ENCODE data around the gene NOL12. TPM values are rescaled to one million over a fixed set of nuclear protein-coding genes. Genes with fewer than 3 reads are reported as not detected.

Gene NOL12
- total RNA-seq (10 to 100 TPM; 47.9 to 48.6 TPM), polyA plus RNA-seq (10 to 100 TPM; 35.0 to 46.4 (median 43.8) TPM), total RNA-seq (2.5 to 6.6 (median 5.0) reads per million in 6 experiments)

GRCh38 chr22:37686002-37686982, at the start of gene NOL12:
NOL12 (plus strand) TSS chr22:37686343; CDS start chr22:37686393, 50 bp downstream.
- Mint-ChIP-seq H3K36me3 (peaks cover 0 to 33% (median 18%) of the 10 kb centered on the region in 3 donors), H3K27me3 (no peaks in the 10 kb centered on the region), H3K4me1 (peaks cover 14 to 36% (median 34%) of the 10 kb centered on the region in 4 donors), H3K9me3 (no peaks in the 10 kb centered on the region), H3K27ac (peak within 1 kb of the TSS; percentile 92 to 99 (median 98)), H3K4me3 (peak within 1 kb of the TSS; percentile 88 to 98 (median 94))
- ATAC-seq = peak; percentile 91 to 92
- DNase-seq = peak; percentile 55 to 86 (median 73)
- POLR2A ChIA-PET = interaction anchor here (0.6 to 66.7 kb wide), 7 partner anchors 10 to 125 kb away, joined by 3 to 2283 read pairs (median 4); partner anchors contain the start of genes GGA1, LGALS1, PDXP and SH3BP1

GRCh38 chr22:37636949-37637273, 49.2 kb upstream of the NOL12 start:
- H3K27me3 Mint-ChIP-seq = no peaks in the 10 kb centered on the region
- POLR2A ChIA-PET = interaction anchor here (0.5 to 66.7 kb wide), 5 partner anchors 3 to 562 kb away, joined by 3 to 2283 read pairs (median 6); partner anchors contain the start of genes GGA1, LGALS1, NOL12 and PDXP
- peaks cover 31 to 80% (median 72%) of the 10 kb centered on the region in 4 donors for H3K4me1 Mint-ChIP-seq

GRCh38 chr22:37638391-37639069, 47.6 kb upstream of the NOL12 start:
- H3K36me3 Mint-ChIP-seq = peaks cover 0 to 26% (median 4%) of the 10 kb centered on the region in 3 donors
- peaks cover 31 to 82% (median 73%) of the 10 kb centered on the region in 4 donors for H3K4me1 Mint-ChIP-seq
- DNase-seq = peak in 4 of 10 donors; percentile 9 to 51 (median 36)
- peak; percentile 22 to 29 for ATAC-seq
- POLR2A ChIA-PET = interaction anchor here (0.8 to 66.7 kb wide), 3 partner anchors 5 to 181 kb away, joined by 3 to 2283 read pairs (median 2283); partner anchors contain the start of genes GGA1, LGALS1, NOL12 and PDXP
- no peaks in the 10 kb centered on the region for H3K9me3 Mint-ChIP-seq
- H3K4me3 Mint-ChIP-seq = peak overlapping the region; percentile 87 to 100 (median 98)
- H3K27ac Mint-ChIP-seq = peak overlapping the region; percentile 71 to 97 (median 93)
- no peaks in the 10 kb centered on the region for H3K27me3 Mint-ChIP-seq

More at GRCh38 chr22:37636949-37637273, 49.2 kb upstream of the NOL12 start:
- peak overlapping the region; percentile 76 to 97 (median 93) for H3K27ac Mint-ChIP-seq
- ATAC-seq (no peak), DNase-seq (no peak)
- peaks cover 0 to 11% (median 0%) of the 10 kb centered on the region in 3 donors for H3K36me3 Mint-ChIP-seq
- no peaks in the 10 kb centered on the region for H3K9me3 Mint-ChIP-seq
- peak overlapping the region in 9 of 10 donors; percentile 7 to 98 (median 51) for H3K4me3 Mint-ChIP-seq

DNA sequence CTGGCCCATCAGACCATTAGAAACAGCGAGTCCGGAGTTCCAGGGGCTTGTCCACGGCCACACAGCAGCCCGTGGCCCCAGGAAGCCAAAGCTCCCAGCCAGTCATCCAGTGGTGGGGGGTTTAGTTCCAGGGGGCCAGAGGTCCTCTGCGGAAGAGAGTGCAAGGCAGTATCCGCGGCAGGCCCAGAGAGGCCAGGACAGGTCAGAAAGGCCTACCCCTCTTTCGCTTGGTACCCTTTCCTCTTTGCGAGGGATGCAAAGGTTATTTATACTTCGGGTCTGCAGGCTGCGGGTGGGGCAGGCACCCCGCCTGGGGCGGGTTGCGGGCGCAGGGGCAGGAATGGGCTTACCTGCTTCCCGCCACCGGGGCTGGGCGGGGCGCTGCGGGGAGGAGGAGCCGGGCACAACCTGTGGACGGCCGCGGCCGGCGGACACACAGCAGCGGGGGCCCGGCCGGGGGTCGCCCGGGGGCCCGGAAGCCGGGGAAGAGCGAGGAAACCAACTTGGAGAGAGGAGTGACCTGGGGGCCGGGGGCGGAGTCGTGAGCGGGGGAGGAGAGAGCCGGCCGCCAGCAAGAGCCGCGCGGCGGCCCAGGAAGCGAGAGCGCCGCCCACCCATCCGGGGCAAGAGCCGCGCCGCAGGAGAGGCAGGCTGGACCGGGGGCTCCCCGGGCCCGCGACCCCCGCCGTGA, 46.9 kb upstream of the NOL12 start, which contains the start of gene SH3BP1:
Gene SH3BP1 (plus strand): TSS at position 600 of the 691 bp plus-strand sequence. CDS start 119 bp downstream, outside the sequence.
- POLR2A ChIA-PET = interaction anchor here (64.1 to 66.7 kb wide), 2 partner anchors 6 to 24 kb away, joined by 2283 read pairs; partner anchors contain the start of genes GGA1, LGALS1, NOL12 and PDXP
- DNase-seq (peak in 7 of 10 donors; percentile 25 to 57 (median 54)), ATAC-seq (peak; percentile 42 to 58)
- Mint-ChIP-seq H3K36me3 (peaks cover 0 to 33% (median 5%) of the 10 kb centered on the region in 3 donors), H3K4me3 (peak within 1 kb of the TSS; percentile 87 to 100 (median 98)), H3K27ac (peak within 1 kb of the TSS; percentile 93 to 97 (median 95)), H3K4me1 (peaks cover 29 to 79% (median 72%) of the 10 kb centered on the region in 4 donors), H3K9me3 (no peaks in the 10 kb centered on the region), H3K27me3 (no peaks in the 10 kb centered on the region)

DNA sequence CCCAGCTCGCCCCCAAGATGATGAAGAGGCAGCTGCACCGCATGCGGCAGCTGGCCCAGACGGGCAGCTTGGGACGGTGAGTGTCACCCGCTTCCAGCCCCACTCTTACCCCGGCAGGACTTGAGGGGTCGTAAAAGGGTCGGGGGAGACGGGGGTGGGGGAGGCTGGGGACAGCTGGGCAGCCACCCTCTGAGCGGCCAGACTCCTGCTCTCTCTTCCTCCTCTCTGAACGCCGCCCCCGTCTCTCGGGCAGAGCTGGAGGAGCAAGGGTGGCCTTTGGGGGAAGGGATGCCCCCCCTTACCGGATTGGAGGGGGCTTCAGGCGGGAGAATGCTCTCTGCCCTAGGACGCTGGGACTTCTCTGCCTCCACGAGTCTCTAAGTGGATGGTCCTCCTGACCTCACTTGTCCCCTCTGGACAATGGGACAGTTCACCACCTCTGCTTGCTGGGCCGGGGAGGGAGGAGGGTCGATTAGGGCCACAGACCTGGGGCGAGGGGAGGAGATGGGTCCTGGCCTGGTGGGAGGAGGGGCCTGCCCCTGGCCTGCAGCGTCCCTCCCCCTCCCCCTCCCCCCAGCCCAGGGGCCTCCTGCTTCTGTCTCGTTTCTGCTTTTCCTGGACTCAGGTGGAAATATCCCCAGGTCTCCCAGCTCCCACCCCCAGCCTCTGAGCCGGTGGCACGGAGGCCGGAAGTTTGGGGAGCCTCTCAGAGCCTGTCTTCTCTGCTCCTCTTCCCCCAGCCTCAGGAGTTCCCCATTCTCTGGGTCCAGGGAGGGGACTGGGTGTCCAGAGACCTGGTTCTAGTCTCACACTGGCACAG, 46.2 kb upstream of the NOL12 start:
- POLR2A ChIA-PET = interaction anchor here (1.0 to 66.7 kb wide), 3 partner anchors 7 to 154 kb away, joined by 3 to 2283 read pairs (median 2283); partner anchors contain the start of genes GGA1, LGALS1, MFNG and NOL12
- H3K36me3 Mint-ChIP-seq = peaks cover 0 to 41% (median 6%) of the 10 kb centered on the region in 3 donors
- peaks cover 25 to 73% (median 70%) of the 10 kb centered on the region in 4 donors for H3K4me1 Mint-ChIP-seq
- no peaks in the 10 kb centered on the region for H3K9me3 Mint-ChIP-seq
- peak overlapping the region; percentile 87 to 100 (median 98) for H3K4me3 Mint-ChIP-seq
- peak in 2 of 10 donors; percentile 25 to 40 for DNase-seq
- H3K27ac Mint-ChIP-seq = peak overlapping the region; percentile 88 to 97 (median 94)
- H3K27me3 Mint-ChIP-seq = no peaks in the 10 kb centered on the region
- ATAC-seq = peak; percentile 18 to 24

DNA sequence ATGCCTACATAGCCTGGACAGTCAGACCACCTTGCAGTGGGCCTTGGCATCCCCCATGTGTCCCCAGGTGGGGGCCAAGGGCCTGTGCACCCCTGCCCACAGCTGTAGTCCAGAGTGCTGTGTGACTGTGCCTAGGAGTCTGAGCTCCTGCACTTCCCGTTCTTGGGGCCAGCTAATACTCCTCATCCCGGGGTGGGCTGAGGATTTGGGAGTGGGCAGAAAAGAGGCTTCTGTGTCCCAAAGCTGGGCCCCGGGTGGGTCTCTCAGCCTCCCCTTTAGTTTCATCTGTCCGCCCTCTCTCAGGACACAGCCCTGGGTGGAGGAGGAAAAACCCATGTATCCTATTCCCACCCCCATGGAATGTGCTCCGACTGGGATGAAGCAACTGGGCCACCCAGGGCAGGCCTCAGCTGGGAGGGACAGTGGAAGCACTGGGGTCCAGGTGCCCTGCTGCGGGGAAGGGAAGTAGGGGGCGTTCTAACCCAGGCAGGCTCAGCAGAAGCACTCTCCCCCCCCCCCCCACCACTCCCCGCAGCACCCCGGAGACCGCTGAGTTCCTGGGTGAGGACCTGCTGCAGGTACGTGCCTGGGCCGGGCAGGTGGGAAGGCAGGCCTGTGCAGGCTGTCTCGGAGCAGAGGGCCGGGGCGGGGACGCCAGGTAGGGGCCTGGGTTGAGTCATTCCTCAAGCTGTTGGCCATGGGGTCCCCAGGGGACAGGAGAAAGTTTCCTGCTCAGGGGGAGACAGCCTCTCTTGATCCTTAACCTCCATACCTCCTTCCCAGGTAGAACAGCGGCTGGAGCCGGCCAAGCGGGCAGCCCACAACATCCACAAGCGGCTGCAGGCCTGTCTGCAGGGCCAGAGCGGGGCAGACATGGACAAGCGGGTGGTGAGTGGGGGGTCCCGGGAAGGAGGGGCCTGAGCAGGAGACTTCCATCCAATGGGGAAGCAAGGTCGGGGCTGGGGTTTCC, 45.3 kb upstream of the NOL12 start:
- Mint-ChIP-seq H3K4me1 (peaks cover 26 to 74% (median 69%) of the 10 kb centered on the region in 4 donors), H3K27ac (peak overlapping the region; percentile 88 to 97 (median 94)), H3K9me3 (no peaks in the 10 kb centered on the region), H3K4me3 (peak overlapping the region; percentile 87 to 100 (median 98)), H3K36me3 (peaks cover 0 to 50% (median 6%) of the 10 kb centered on the region in 3 donors), H3K27me3 (no peaks in the 10 kb centered on the region)
- peak in 3 of 10 donors; percentile 33 to 47 (median 40) for DNase-seq
- ATAC-seq = peak; percentile 27 to 42
- POLR2A ChIA-PET = interaction anchor here (0.6 to 66.7 kb wide), 4 partner anchors 7 to 1103 kb away, joined by 3 to 2283 read pairs (median 1144); partner anchors contain the start of genes GGA1, LGALS1, MFNG and NOL12

DNA sequence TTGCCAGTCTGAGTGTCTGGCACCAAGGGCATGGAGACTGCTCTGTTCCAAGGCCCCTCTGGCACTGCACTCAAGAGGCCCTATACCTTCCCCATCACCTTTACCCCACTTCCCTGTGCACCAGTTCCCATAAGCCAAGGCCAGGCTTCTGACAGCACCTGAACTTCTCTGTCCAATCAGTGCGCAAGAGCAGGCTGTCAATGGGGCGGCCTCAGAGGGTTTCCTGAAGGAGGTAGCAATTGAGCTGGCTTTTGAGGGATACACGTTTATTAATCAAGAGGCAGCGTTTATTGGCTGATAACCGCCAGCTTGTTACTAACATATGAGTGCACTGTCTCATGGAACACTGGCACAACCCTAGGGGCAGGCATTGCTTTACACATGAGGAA, 44.6 kb upstream of the NOL12 start:
- Mint-ChIP-seq H3K4me1 (peaks cover 20 to 72% (median 63%) of the 10 kb centered on the region in 4 donors), H3K27ac (peak overlapping the region in 7 of 10 donors; percentile 24 to 97 (median 88)), H3K4me3 (peak overlapping the region; percentile 39 to 100 (median 98)), H3K27me3 (no peaks in the 10 kb centered on the region), H3K9me3 (no peaks in the 10 kb centered on the region), H3K36me3 (peaks cover 0 to 56% (median 6%) of the 10 kb centered on the region in 3 donors)
- POLR2A ChIA-PET = interaction anchor here (64.1 to 66.7 kb wide), 2 partner anchors 8 to 22 kb away, joined by 2283 read pairs; partner anchors contain the start of genes GGA1, LGALS1, NOL12 and PDXP
- ATAC-seq = no peak
- no peak for DNase-seq

- Mint-ChIP-seq H3K36me3 (peaks cover 0 to 73% (median 6%) of the 10 kb centered on the region in 3 donors), H3K27ac (peak overlapping the region; percentile 80 to 92 (median 86)), H3K9me3 (no peaks in the 10 kb centered on the region), H3K27me3 (no peaks in the 10 kb centered on the region), H3K4me1 (peaks cover 15 to 60% (median 45%) of the 10 kb centered on the region in 4 donors), H3K4me3 (peak overlapping the region; percentile 44 to 97 (median 64))
- DNase-seq (peak; percentile 64 to 89 (median 82)), ATAC-seq (peak; percentile 54 to 62)
- POLR2A ChIA-PET = interaction anchor here (0.6 to 66.7 kb wide), 5 partner anchors 10 to 295 kb away, joined by 4 to 2283 read pairs (median 11); partner anchors contain the start of genes GGA1, LGALS1, NOL12 and PDXP
These were observed 42.8 kb upstream of the NOL12 start for GRCh38 chr22:37643225-37643847.

- DNase-seq (no peak), ATAC-seq (no peak)
- H3K27ac Mint-ChIP-seq = no peak overlapping the region
- H3K36me3 Mint-ChIP-seq = peaks cover 0 to 96% (median 8%) of the 10 kb centered on the region in 3 donors
- H3K9me3 Mint-ChIP-seq = no peaks in the 10 kb centered on the region
- no peak overlapping the region for H3K4me3 Mint-ChIP-seq
- POLR2A ChIA-PET = interaction anchor here (64.1 to 66.7 kb wide), 2 partner anchors 14 to 16 kb away, joined by 2283 read pairs; partner anchors contain the start of genes GGA1, LGALS1, NOL12 and PDXP
- peaks cover 8 to 50% (median 24%) of the 10 kb centered on the region in 4 donors for H3K4me1 Mint-ChIP-seq
- no peaks in the 10 kb centered on the region for H3K27me3 Mint-ChIP-seq
These were observed 38.8 kb upstream of the NOL12 start for GRCh38 chr22:37647317-37647716.
